B cell (primary cell): ENCODE measurements around the gene GRIK2. TPM values are rescaled to one million over a fixed set of nuclear protein-coding genes. Genes with fewer than 3 reads are reported as not detected.

ENCODE experiments used
- ATAC-seq: fragments of 200-7000 bp; cut with Tn5 transposase; one replicate; pipeline ENCODE4 v1.10.0; 2021; ENCODE audit warnings: low read depth, mild to moderate bottlenecking, moderate number of reproducible peaks, moderate library complexity
- CTCF ChIA-PET: fragments of 350-600 bp; sonication (Branson Sonifier 250); formaldehyde crosslinking; loops from one replicate; lab custom pipeline; 2021; ENCODE audit warnings: antibody characterized with exemption, inconsistent platforms; lab: Charles Lee
- POLR2A ChIA-PET: fragments of 350-600 bp; sonication (Branson Sonifier 250); formaldehyde crosslinking; loops from one replicate; lab custom pipeline; 2021; ENCODE audit warnings: antibody characterized with exemption; lab: Charles Lee
- DNase-seq: peaks from one replicate; pipeline ENCODE4 v3.0.0; 2013
- H2AFZ ChIP-seq: 2 replicates; pipeline ENCODE4 v1.6.1; 2012; ENCODE audit warnings: mild to moderate bottlenecking, low read depth, low read length; ENCODE audit not compliant: insufficient read depth, poor library complexity, severe bottlenecking
- H3K27ac ChIP-seq, 2 donors: 1 replicate in 1 of 2; 2 replicates in 1 of 2; pipeline ENCODE4 v1.5.1; 2012 to 2013; ENCODE audit warnings: low read length in 2 of 2, mild to moderate bottlenecking in 2 of 2, moderate library complexity in 1 of 2
- H3K27me3 ChIP-seq, 4 experiments: fragments of 200-600 bp in 1 of 4; sonication (generic) in 1 of 4; replicated peaks in 1 of 4; 1 replicate in 2 of 4; 2 replicates in 2 of 4; pipeline versions ENCODE4 v1.6.1 to v1.7.0; 2013 to 2016; ENCODE audit warnings: low read length in 3 of 4, mild to moderate bottlenecking in 2 of 4, mixed read lengths in 1 of 4, moderate library complexity in 1 of 4; ENCODE audit not compliant: insufficient read depth in 4 of 4, control insufficient read depth in 3 of 4; ENCODE audit errors: control extremely low read depth in 1 of 4
- H3K36me3 ChIP-seq, 2 experiments: replicated peaks in 1 of 2; 1 replicate in 1 of 2; 2 replicates in 1 of 2; pipeline versions ENCODE4 v1.6.1 to v1.7.1; 2013; ENCODE audit warnings: low read length in 1 of 2; ENCODE audit not compliant: insufficient read depth in 2 of 2, control insufficient read depth in 1 of 2; ENCODE audit errors: control extremely low read depth in 1 of 2, extremely low read depth in 1 of 2
- H3K4me1 ChIP-seq, 2 donors: fragments of 200-600 bp in 1 of 2; sonication (generic) in 1 of 2; 1 replicate in 1 of 2; 2 replicates in 1 of 2; pipeline versions ENCODE4 v1.5.1 to v1.6.1; 2013 to 2017; ENCODE audit warnings: low read length in 2 of 2; ENCODE audit not compliant: control insufficient read depth in 2 of 2, insufficient read depth in 2 of 2
- H3K4me2 ChIP-seq: replicated peaks from 2 replicates; pipeline ENCODE3; 2012; ENCODE audit warnings: mild to moderate bottlenecking, low read depth, low read length; ENCODE audit not compliant: poor library complexity, severe bottlenecking
- H3K4me3 ChIP-seq, 5 experiments: fragments of 200-600 bp in 1 of 5; sonication (generic) in 1 of 5; 1 replicate in 3 of 5; 2 replicates in 2 of 5; pipeline versions ENCODE4 v1.5.1 to v1.7.0; 2011 to 2016; ENCODE audit warnings: low read length in 4 of 5, mild to moderate bottlenecking in 4 of 5, low read depth in 2 of 5, control low read depth in 1 of 5, moderate library complexity in 1 of 5; ENCODE audit not compliant: insufficient read depth in 1 of 5; ENCODE audit errors: control extremely low read depth in 1 of 5, extremely low read depth in 1 of 5
- H3K79me2 ChIP-seq: fragments of 200-600 bp; sonication (generic); one replicate; pipeline ENCODE4 v1.6.0; 2016; ENCODE audit warnings: low read length; ENCODE audit not compliant: control insufficient read depth, insufficient read depth
- H3K9ac ChIP-seq: fragments of 200-600 bp; sonication (generic); 2 replicates; pipeline ENCODE4 v1.6.1; 2017; ENCODE audit warnings: mild to moderate bottlenecking, low read length, moderate library complexity
- H3K9me3 ChIP-seq, 3 donors: one replicate each; pipeline versions ENCODE4 v1.6.1 to v1.7.1; 2013; ENCODE audit warnings: low read length in 2 of 3; ENCODE audit not compliant: control insufficient read depth in 2 of 3, insufficient read depth in 1 of 3; ENCODE audit errors: control extremely low read depth in 1 of 3
- H4K20me1 ChIP-seq: 2 replicates; pipeline ENCODE4 v1.6.0; 2012; ENCODE audit warnings: mild to moderate bottlenecking, low read length; ENCODE audit not compliant: insufficient read depth, control insufficient read depth, poor library complexity, severe bottlenecking
- H3K27ac Mint-ChIP-seq: one replicate; pipeline ENCODE4 v1.8.0; 2021; ENCODE audit warnings: mixed read lengths
- H3K27me3 Mint-ChIP-seq: one replicate; pipeline ENCODE4 v1.8.0; 2021; ENCODE audit warnings: mixed read lengths
- H3K4me1 Mint-ChIP-seq: one replicate; pipeline ENCODE4 v1.8.0; 2021; ENCODE audit warnings: mixed read lengths
- H3K4me3 Mint-ChIP-seq: one replicate; pipeline ENCODE4 v1.8.0; 2021; ENCODE audit warnings: mixed read lengths
- H3K9me3 Mint-ChIP-seq: one replicate; pipeline ENCODE4 v1.8.0; 2022; ENCODE audit warnings: mixed read lengths; ENCODE audit not compliant: insufficient read depth
- EZH2 ChIP-seq: IDR thresholded peaks from 2 replicates; pipeline ENCODE4 v1.6.1; 2012; ENCODE audit warnings: borderline replicate concordance, low read depth, mild to moderate bottlenecking, moderate library complexity, low read length; ENCODE audit not compliant: insufficient read depth, poor library complexity, severe bottlenecking
- WGBS: methylation state at CpG from one replicate; pipeline ENCODE4 v1.1.5; 2013; ENCODE audit warnings: missing lambda C conversion rate; ENCODE audit not compliant: insufficient coverage; 5-methylcytosine and 5-hydroxymethylcytosine counted together
- intact Hi-C: fragments of 100-400 bp; cut with micrococcal nuclease; formaldehyde crosslinking; loops from one replicate; pipeline ENCODE4 v1.10.0; 2022
- polyA plus RNA-seq: library from polyadenylated mRNA; depleted of rRNA; stranded (reverse); fragments of >200 nt; gene quantifications from 2 replicates; pipeline ENCODE4 v1.2.3, GENCODE V29; 2012
- total RNA-seq, 2 donors: library from RNA; stranded (reverse); fragments of 120-200 nt in 1 of 2; gene quantifications; 1 replicate in 1 of 2; 2 replicates in 1 of 2; pipeline versions ENCODE4 v1.2.3 to v1.2.4, GENCODE V29; 2013 to 2022
- TF ChIP-seq, protein P1 (sequence below): fragments of 200-600 bp; IDR thresholded peaks from one replicate; pipeline ENCODE4 v1.8.0; 2022; ENCODE audit warnings: antibody characterized with exemption, mild to moderate bottlenecking

Gene GRIK2
- total and polyA plus RNA-seq, 2 donors (not counting 1 experiment from before 2014, with no cell fraction given): not detected

GRCh38 chr6:101733899-101734298, 340.4 kb downstream of the GRIK2 start:
- no peaks in the 10 kb centered on the region for H3K27me3 ChIP-seq
- H3K9me3 Mint-ChIP-seq: peaks cover 10% of the 10 kb centered on the region
- ATAC-seq: no peak
- no peaks in the 10 kb centered on the region for H3K27me3 Mint-ChIP-seq
- no peak overlapping the region for H3K4me2 ChIP-seq
- no peaks in the 10 kb centered on the region for H3K79me2 ChIP-seq
- ChIA-PET CTCF (no interaction called here), POLR2A (no interaction called here)
- H3K9ac ChIP-seq: no peak overlapping the region
- no peak overlapping the region for H3K27ac ChIP-seq
- peaks cover 0 to 8% (median 0%) of the 10 kb centered on the region in 3 donors for H3K9me3 ChIP-seq
- no peaks in the 10 kb centered on the region for H3K4me1 Mint-ChIP-seq
- no peak for DNase-seq
- no peaks in the 10 kb centered on the region for H3K36me3 ChIP-seq
- H3K4me3 Mint-ChIP-seq: no peak overlapping the region
- H2AFZ ChIP-seq: no peak overlapping the region
- H3K4me1 ChIP-seq: no peaks in the 10 kb centered on the region
- no peak overlapping the region for H3K4me3 ChIP-seq
- intact Hi-C loops: no loop called here
- no peaks in the 10 kb centered on the region for H4K20me1 ChIP-seq
- H3K27ac Mint-ChIP-seq: no peak overlapping the region
- TF ChIP-seq, protein P1, sequence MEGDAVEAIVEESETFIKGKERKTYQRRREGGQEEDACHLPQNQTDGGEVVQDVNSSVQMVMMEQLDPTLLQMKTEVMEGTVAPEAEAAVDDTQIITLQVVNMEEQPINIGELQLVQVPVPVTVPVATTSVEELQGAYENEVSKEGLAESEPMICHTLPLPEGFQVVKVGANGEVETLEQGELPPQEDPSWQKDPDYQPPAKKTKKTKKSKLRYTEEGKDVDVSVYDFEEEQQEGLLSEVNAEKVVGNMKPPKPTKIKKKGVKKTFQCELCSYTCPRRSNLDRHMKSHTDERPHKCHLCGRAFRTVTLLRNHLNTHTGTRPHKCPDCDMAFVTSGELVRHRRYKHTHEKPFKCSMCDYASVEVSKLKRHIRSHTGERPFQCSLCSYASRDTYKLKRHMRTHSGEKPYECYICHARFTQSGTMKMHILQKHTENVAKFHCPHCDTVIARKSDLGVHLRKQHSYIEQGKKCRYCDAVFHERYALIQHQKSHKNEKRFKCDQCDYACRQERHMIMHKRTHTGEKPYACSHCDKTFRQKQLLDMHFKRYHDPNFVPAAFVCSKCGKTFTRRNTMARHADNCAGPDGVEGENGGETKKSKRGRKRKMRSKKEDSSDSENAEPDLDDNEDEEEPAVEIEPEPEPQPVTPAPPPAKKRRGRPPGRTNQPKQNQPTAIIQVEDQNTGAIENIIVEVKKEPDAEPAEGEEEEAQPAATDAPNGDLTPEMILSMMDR: no peak
- TF ChIP-seq EZH2: no peak

- intact Hi-C loops: no loop called here
- no peaks in the 10 kb centered on the region for H4K20me1 ChIP-seq
- H3K9me3 ChIP-seq: peaks cover 0 to 8% (median 0%) of the 10 kb centered on the region in 3 donors
- no peak overlapping the region for H3K4me3 ChIP-seq
- no peak overlapping the region for H2AFZ ChIP-seq
- no peaks in the 10 kb centered on the region for H3K36me3 ChIP-seq
- H3K4me2 ChIP-seq: no peak overlapping the region
- ChIA-PET CTCF (no interaction called here), POLR2A (no interaction called here)
- H3K4me1 Mint-ChIP-seq: no peaks in the 10 kb centered on the region
- H3K79me2 ChIP-seq: no peaks in the 10 kb centered on the region
- H3K27me3 ChIP-seq: no peaks in the 10 kb centered on the region
- no peak overlapping the region for H3K27ac Mint-ChIP-seq
- no peak overlapping the region for H3K9ac ChIP-seq
- H3K27ac ChIP-seq: no peak overlapping the region
- no peak for ATAC-seq
- no peaks in the 10 kb centered on the region for H3K4me1 ChIP-seq
- no peak for DNase-seq
- WGBS: no CpG with 5 or more reads among the region's 1 CpG
- H3K4me3 Mint-ChIP-seq: no peak overlapping the region
- TF ChIP-seq, protein P1: no peak
- no peak for TF ChIP-seq EZH2
- H3K27me3 Mint-ChIP-seq: no peaks in the 10 kb centered on the region
- H3K9me3 Mint-ChIP-seq: peaks cover 10% of the 10 kb centered on the region
These were observed 345.0 kb downstream of the GRIK2 start for GRCh38 chr6:101738481-101738880.
